ENCODE measurements around the gene AP2B1. TPM values are rescaled to one million over a fixed set of nuclear protein-coding genes. Genes with fewer than 3 reads are reported as not detected.
A peak's percentile ranks its signal among the peaks of the same experiment; 100 is the strongest.

AP2B1 gene
- total and polyA plus RNA-seq, 11 donors: 25.0 to 166 (median 122) TPM

GRCh38 chr17:35616536-35616935 is 29.4 kb downstream of the AP2B1 start:
- H3K9me3 ChIP-seq: no peaks in the 10 kb centered on the region
- H3K4me3 ChIP-seq: no peak overlapping the region
- DNase-seq (no peak), ATAC-seq (no peak)
- H3K4me1 ChIP-seq: peaks cover 0 to 33% (median 7%) of the 10 kb centered on the region in 12 donors
- 88 to 90% (median 89%) methylated on average over 7 of the region's 7 CpGs for WGBS, 4 donors
- TF ChIP-seq CTCF (IDR thresholded peaks at IDR 0.05): no peak
- no peak for TF ChIP-seq POLR2A (IDR thresholded peaks at IDR 0.05)
- H3K36me3 ChIP-seq: peaks cover 0 to 65% (median 47%) of the 10 kb centered on the region in 9 donors
- no peaks in the 10 kb centered on the region for H3K27me3 ChIP-seq
- intact Hi-C loops (cut with DNase I): loop anchor here in 4 of 10 donors (2.0 to 10.0 kb wide), 3 partner anchors 18 to 188 kb away; partner anchors contain the start of gene TAF15 (in 1 of the 4)
- peak overlapping the region in 6 of 12 donors; percentile 4 to 59 (median 45) for H3K27ac ChIP-seq

GRCh38 chr17:35617505-35617904 is 30.4 kb downstream of the AP2B1 start:
- Histone ChIP-seq H3K36me3 (peaks cover 0 to 59% (median 37%) of the 10 kb centered on the region in 9 donors), H3K4me3 (no peak overlapping the region), H3K4me1 (peaks cover 0 to 34% (median 7%) of the 10 kb centered on the region in 12 donors), H3K27ac (peak overlapping the region in 6 of 12 donors; percentile 4 to 59 (median 45)), H3K27me3 (no peaks in the 10 kb centered on the region), H3K9me3 (no peaks in the 10 kb centered on the region)
- intact Hi-C loops (cut with DNase I): loop anchor here in 4 of 10 donors (2.0 to 10.0 kb wide), 3 partner anchors 17 to 187 kb away; partner anchors contain the start of gene TAF15 (in 1 of the 4)
- no peak for TF ChIP-seq CTCF (IDR thresholded peaks at IDR 0.05)
- TF ChIP-seq POLR2A (IDR thresholded peaks at IDR 0.05): no peak
- 48 to 60% (median 58%) methylated on average over 2 of the region's 2 CpGs for WGBS, 4 donors
- DNase-seq (no peak), ATAC-seq (peak in 2 of 4 donors; percentile 21 to 35)

- ATAC-seq (no peak), DNase-seq (no peak)
- peaks cover 0 to 34% (median 7%) of the 10 kb centered on the region in 12 donors for H3K4me1 ChIP-seq
- TF ChIP-seq POLR2A (IDR thresholded peaks at IDR 0.05) (no peak), CTCF (IDR thresholded peaks at IDR 0.05) (no peak)
- peaks cover 0 to 62% (median 33%) of the 10 kb centered on the region in 9 donors for H3K36me3 ChIP-seq
- intact Hi-C loops (cut with DNase I): loop anchor here in 3 of 10 donors (10.0 kb wide), 2 partner anchors 46 to 186 kb away; partner anchors contain the start of gene TAF15 (in 1 of the 3)
- no peak overlapping the region for H3K4me3 ChIP-seq
- no peaks in the 10 kb centered on the region for H3K27me3 ChIP-seq
- no peaks in the 10 kb centered on the region for H3K9me3 ChIP-seq
- peak overlapping the region in 3 of 12 donors; percentile 4 to 36 (median 22) for H3K27ac ChIP-seq
Measured at GRCh38 chr17:35618628-35619027, 31.5 kb downstream of the AP2B1 start.

- Histone ChIP-seq H3K9me3 (no peaks in the 10 kb centered on the region), H3K27me3 (no peaks in the 10 kb centered on the region), H3K36me3 (peaks cover 0 to 69% (median 48%) of the 10 kb centered on the region in 9 donors), H3K4me1 (peaks cover 0 to 23% (median 3%) of the 10 kb centered on the region in 12 donors), H3K4me3 (no peak overlapping the region), H3K27ac (no peak overlapping the region)
- TF ChIP-seq POLR2A (IDR thresholded peaks at IDR 0.05) (no peak), CTCF (IDR thresholded peaks at IDR 0.05) (no peak)
- no peak for ATAC-seq
- intact Hi-C loops (cut with DNase I): loop anchor here in 1 of 10 donors (10.0 kb wide), 1 partner anchor 57 kb away; the partner anchor contains the start of gene SLFN14
- no peak for DNase-seq
- WGBS, 4 donors: 75 to 78% (median 76%) methylated on average over 1 of the region's 1 CpG
Measured at GRCh38 chr17:35621768-35622167, 34.6 kb downstream of the AP2B1 start.

Data from heart left ventricle (tissue), 16 donors.